ENCODE data around the gene NUP205.

GRCh38 chr7:135509839-135510591 is 47.7 kb upstream of the NUP205 start, which contains the start of gene CNOT4:
- TF ChIP-seq CTCF (IDR thresholded peaks at IDR 0.05; ENCODE audit: borderline replicate concordance, extremely low read depth, low read length, poor library complexity, severe bottlenecking) (no peak), EZH2 (IDR thresholded peaks at IDR 0.05; ENCODE audit: borderline replicate concordance, low read depth, low read length, severe bottlenecking) (no peak)

All from DND-41 (cell line).